Activated CD4-positive, alpha-beta T cell treated with anti-CD3 and anti-CD28 coated beads, Interleukin-2, Interleukin-6, amounts not matched to agents 100 ng/mL and 50 ng/mL, durations not matched to agents 16 hours and 8 hours (primary cell): Measurements from ENCODE around the gene CBLL2.
"Not testable (repeated sequence)": the region's sequence is repeated elsewhere in the genome, so short reads cannot be mapped to it uniquely, and the experiment has no call there.

Experiments
- DNase-seq: peaks from one replicate; pipeline ENCODE4 v3.0.0-alpha.2; 2020

Gene CBLL2, protein sequence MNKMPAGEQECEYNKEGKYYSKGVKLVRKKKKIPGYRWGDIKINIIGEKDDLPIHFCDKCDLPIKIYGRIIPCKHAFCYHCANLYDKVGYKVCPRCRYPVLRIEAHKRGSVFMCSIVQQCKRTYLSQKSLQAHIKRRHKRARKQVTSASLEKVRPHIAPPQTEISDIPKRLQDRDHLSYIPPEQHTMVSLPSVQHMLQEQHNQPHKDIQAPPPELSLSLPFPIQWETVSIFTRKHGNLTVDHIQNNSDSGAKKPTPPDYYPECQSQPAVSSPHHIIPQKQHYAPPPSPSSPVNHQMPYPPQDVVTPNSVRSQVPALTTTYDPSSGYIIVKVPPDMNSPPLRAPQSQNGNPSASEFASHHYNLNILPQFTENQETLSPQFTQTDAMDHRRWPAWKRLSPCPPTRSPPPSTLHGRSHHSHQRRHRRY

DNA sequence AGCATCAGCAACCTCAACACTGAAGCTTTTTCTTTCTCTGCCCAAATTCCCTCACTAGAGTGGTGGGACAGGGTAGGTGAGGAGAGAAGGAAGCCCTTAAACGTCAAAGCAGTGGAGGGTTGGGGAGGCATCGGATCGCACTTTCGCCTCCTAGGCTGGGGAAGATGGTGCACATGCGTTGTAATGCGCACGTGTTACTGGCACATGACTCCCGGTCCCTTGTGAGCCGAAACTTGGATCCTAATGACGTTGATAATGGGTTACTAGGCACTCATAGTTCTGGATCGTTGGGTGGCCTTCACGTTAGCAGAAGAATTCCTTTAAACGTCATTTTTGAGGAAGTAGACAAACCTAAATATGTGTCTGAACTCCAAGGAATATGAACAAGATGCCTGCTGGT is at the start of gene CBLL2:
Gene CBLL2 (plus strand): TSS at position 301 of the 400 bp plus-strand sequence. CDS start 79 bp downstream, at position 380.
- DNase-seq, result no peak

DNA sequence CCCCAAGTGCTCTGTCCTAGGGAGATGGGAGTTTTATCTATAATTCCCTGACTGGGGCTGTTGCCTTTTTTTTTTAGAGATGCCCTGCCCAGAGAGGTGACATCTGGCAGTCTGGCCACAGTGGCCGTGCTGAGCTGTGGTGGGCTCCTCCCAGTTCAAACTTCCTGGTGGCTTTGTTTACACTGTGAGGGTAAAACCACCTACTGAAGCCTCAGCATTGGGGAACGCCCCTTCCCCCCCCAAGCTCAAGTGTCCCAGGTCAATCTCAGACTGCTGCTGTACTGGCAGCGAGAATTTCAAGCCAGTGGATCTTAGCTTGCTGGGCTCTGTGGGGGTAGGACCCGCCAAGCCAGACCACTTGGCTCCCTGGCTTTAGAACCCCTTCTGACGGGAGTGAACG is 38.3 kb upstream of the CBLL2 start:
- no peak for DNase-seq

DNA sequence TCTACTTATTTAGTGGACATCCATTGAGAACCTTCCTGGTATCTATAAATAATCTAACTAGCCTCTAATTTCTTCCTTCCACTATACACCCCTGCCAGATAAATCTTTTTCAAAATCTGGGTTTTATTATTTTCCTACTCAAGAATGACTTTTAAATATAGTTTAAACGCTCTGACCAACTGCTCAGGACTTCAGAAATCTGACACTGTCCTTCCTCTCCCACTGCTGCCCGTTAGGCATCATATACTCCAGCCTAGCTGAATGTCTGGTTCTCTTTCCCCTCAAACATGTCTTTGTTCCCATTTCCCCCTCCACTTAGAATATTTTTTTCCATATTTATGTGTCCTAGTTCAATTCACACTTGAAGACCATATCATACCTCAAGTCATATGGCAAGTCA is 35.2 kb upstream of the CBLL2 start:
- DNase-seq, result no peak

GRCh38 chrX:22246620-22247019 is 26.1 kb upstream of the CBLL2 start:
- DNase-seq, result no peak

GRCh38 chrX:22247169-22247568 is 25.5 kb upstream of the CBLL2 start:
- no peak for DNase-seq

DNA sequence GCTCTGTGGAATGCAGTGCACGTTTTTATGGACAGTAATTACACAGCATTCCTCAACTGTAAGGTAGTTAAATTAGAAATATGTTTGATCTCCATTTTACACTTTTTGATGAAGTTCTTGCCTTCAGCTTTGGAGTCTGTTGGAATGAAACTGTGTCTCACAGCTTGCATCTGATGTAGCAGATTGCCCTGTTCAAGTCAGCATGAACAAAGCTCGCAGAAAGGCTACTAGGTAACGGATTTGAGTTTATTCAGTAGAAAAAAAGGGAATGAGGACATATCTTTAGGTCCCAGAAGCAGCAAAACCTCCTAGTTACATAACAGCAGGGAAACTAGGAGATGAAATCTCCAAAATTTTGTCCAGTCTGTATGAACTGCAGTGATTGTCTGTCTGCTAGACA is 24.3 kb upstream of the CBLL2 start:
- DNase-seq, result no peak

DNA sequence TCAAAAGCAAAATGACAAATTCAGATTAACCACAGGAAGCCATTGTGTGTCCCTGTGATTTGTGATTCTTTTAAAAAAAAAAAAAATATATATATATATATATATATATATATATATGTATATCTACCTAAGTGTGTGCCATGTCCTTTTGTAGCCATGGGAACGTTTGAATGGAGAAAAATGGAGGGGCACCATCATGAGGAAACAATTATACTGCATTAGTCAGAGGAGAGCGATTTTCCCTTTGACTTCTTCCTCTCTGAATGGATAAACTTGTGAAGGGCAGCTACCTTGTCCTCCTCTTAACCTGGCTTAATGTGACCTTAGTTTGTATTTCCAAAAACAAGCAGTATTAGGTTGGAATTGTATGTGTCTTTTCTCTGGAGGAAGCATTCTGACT is 23.3 kb upstream of the CBLL2 start:
- no peak for DNase-seq

DNA sequence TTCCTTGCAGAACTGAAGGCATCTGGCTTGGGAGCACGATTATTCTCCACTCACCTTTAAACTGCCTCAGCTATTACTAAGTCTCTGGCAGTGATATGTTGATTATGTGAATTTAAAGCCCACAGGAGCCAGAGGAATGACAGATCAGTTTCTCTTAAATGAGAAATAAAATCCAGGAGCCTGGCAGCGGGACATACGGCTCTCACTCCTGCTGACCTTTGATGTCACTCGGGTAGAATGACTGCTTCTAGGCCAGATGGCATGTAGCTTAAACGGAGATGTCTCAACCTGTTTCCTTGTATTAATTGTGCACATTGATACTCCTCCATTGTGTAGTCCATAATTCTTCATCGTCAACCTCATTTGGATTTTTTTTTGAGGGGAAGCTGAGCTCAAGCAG is 4.0 kb upstream of the CBLL2 start:
- no peak for DNase-seq

DNA sequence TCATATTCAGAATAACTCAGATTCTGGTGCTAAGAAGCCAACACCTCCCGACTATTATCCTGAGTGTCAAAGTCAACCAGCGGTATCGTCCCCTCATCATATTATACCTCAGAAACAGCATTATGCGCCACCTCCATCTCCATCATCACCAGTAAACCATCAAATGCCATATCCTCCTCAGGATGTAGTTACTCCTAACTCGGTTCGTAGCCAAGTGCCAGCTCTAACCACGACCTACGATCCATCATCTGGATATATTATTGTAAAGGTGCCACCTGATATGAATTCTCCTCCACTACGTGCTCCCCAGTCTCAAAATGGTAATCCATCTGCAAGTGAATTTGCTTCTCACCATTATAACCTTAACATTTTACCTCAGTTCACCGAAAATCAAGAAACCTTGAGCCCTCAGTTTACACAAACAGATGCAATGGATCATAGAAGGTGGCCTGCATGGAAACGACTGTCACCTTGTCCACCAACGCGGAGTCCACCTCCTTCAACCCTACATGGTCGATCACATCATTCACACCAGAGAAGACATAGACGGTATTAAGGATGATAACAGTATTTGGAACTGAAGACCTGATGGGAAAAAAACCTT is 1.1 kb downstream of the CBLL2 start:
- DNase-seq, result no peak

DNA sequence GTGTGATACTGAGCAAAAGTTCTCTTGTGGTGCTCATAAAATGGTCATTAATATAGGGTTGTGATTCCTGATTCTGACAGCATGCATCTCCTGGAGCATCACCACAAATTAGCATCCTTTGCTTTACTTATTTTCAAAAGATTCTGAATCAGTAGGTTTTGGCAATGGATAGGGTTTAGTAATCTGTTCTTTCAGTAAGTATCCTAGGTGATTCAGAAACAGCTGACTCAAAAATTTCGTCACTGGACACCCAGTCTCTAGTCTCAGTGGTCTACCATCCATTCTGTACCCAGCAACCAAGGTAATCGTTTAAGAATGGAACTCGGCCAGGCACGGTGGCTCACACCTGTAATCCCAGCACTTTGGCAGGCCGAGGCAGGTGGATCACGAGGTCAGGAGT is 4.1 kb downstream of the CBLL2 start:
- no peak for DNase-seq

GRCh38 chrX:22278375-22278774 is 5.7 kb downstream of the CBLL2 start:
- DNase-seq, result no peak

- not testable (repeated sequence) for DNase-seq
Measured at GRCh38 chrX:22289209-22289608, 16.5 kb downstream of the CBLL2 start.

DNA sequence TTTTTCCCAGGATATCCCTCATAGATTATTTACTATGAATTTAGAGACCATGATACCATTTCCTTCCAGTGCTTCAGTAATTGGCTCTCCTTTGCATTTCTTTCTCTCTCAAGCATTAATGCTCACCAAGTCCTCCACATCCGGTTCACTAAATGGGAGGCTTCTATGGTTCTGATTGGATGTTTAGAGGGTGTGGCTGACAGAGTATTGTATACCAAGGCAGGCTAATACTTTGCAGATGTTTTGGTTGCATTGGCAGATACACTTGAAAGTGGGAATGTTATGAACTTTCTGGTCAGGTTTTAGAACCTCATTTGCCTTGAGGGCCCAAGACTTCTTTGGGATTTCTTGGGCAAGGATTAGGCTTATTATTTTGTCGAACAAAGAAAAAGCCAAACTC is 24.2 kb downstream of the CBLL2 start:
- DNase-seq, result no peak

GRCh38 chrX:22300130-22300529 is 27.4 kb downstream of the CBLL2 start:
- no peak for DNase-seq

DNA sequence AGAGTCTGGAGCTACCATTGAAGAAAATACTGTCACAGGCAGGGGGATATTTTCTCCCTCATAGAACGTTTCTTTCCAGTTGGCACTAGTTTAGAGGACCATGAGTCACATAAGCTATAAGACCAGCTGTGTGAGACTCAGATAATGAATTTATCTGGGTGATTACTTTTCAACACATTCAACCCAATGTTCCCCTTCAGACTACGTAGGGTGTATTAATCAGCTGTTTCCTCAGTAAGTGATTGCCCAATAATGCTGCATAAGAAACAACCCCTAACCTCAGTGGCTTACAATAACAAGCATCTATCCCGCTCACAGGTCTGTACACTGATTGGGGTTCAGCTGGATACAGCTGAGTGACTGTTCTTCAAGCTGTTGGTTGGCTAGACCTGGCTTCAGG is 38.1 kb downstream of the CBLL2 start:
- DNase-seq, result no peak

DNA sequence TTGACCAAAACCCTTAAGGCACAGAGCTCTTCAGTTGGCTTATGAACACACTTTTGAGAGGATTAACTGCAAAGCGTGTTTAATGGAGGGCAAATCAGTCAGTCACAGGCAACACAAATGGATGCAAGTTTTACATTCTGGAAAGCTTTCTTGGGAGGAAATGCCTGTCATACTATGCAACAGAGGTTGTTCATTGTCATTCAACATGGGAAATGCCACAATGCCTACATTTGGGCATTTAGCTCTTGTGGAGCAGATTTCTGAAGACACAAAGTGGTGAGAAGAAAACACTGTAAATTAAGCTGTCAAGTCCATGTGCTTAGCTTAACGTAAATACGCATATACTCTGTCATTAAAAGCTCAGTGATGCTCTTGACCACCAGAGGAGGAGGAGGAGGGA is 41.1 kb downstream of the CBLL2 start:
- DNase-seq, result no peak

DNA sequence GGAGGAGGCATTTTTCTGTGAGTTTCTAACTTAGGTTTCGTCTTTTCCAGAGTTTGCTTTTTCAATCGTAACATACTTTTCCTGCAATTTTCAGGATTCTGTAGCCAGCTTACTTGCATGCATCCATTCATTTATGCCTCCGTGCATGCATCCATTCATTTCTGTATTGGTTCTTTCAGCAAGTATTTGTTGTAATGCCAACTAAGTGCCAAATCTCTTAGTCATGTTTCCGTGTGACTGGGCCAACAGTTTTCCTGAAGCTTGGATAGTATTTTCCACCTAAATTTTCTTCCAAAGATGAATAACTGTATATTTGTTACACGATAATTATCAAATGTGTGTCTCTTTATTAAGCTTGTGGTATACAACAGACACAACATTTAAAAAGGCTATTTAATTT is 41.5 kb downstream of the CBLL2 start:
- DNase-seq, result no peak

DNA sequence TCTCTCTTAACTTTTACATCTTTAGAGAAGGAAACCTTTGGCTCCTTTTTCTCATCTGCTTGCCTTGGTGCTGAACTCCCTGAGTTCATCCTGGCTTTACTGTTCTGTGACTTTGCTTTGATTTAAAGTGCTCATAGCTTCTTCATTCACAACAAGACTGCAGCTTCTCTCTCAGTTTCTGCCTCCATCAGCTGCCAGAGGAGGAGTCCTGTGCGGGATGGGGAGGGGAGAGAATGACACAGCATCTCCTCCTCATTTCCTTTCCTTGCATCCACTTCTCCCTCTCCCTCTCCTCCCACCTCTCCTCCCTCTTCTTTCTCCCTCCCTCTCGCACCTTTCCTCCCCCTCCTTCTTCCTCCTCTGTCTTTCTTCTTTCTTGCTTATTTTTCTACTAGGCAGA is 42.0 kb downstream of the CBLL2 start:
- no peak for DNase-seq

GRCh38 chrX:22315151-22315550 is 42.4 kb downstream of the CBLL2 start:
- DNase-seq, result no peak

DNA sequence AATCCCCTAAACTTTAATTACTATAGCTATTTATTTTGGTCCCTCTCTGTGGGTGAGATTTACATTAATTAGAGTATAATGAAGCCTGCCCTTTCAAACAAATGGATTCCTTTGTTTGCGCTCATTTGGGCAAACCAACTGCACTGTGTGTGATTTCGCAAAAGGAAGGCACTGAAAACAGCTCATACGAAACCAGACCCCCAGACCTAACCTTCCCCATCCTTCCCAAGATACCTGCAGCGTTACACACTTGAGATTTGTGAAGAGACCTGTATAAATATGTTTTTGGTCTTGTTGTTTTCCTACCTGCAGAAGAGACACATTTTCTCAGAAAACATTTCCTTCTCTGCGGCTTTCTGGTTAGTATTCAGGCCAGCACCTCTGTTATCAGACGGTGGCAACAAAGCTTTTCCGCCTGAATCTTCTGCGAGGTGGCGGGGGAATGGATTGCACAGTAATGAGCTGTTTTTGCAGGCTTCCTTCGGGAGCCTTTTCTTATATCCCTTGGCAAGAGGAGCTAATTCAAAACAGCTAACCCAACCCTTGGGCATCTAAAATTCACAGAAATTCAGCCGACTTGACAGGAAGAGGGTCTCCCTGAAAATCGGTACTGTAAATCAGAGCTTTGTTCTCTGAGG is 47.6 kb downstream of the CBLL2 start:
- DNase-seq, result no peak

GRCh38 chrX:22323541-22323940 is 50.8 kb downstream of the CBLL2 start:
- DNase-seq, result no peak
